Endodermal cell (in vitro differentiated cells): ENCODE measurements around the gene MTFMT. TPM values are rescaled to one million over a fixed set of nuclear protein-coding genes. Genes with fewer than 3 reads are reported as not detected.

Source experiments
- DNase-seq: peaks from one replicate; pipeline ENCODE4 v3.0.0-alpha.2; 2017
- H3K27ac ChIP-seq: 2 replicates; pipeline ENCODE4 v1.5.1; 2013; ENCODE audit warnings: mild to moderate bottlenecking, low read depth, low read length, moderate library complexity
- H3K27me3 ChIP-seq: 2 replicates; pipeline ENCODE4 v1.6.1; 2013; ENCODE audit warnings: mild to moderate bottlenecking, low read length, moderate library complexity; ENCODE audit not compliant: insufficient read depth, control insufficient read depth, poor library complexity, severe bottlenecking
- H3K36me3 ChIP-seq: 2 replicates; pipeline ENCODE4 v1.7.0; 2013; ENCODE audit warnings: mild to moderate bottlenecking, low read length, moderate library complexity; ENCODE audit not compliant: control insufficient read depth, insufficient read depth
- H3K4me1 ChIP-seq: one replicate; pipeline ENCODE4 v1.7.0; 2013; ENCODE audit warnings: low read length; ENCODE audit not compliant: control insufficient read depth, insufficient read depth
- H3K4me3 ChIP-seq: 2 replicates; pipeline ENCODE4 v1.5.1; 2013; ENCODE audit warnings: mild to moderate bottlenecking, low read length, moderate library complexity
- H3K9ac ChIP-seq: 2 replicates; pipeline ENCODE4 v1.6.1; 2013; ENCODE audit warnings: mild to moderate bottlenecking, low read length, moderate library complexity; ENCODE audit not compliant: poor library complexity, severe bottlenecking; ENCODE audit errors: extremely low read depth
- H3K9me3 ChIP-seq: 2 replicates; pipeline ENCODE4 v1.6.1; 2013; ENCODE audit warnings: mild to moderate bottlenecking, low read length, moderate library complexity; ENCODE audit not compliant: control insufficient read depth
- H3K27ac Mint-ChIP-seq: 2 replicates; pipeline ENCODE4 v1.8.0; 2020; ENCODE audit warnings: mixed read lengths
- H3K27me3 Mint-ChIP-seq: 2 replicates; pipeline ENCODE4 v1.8.0; 2021; ENCODE audit warnings: mild to moderate bottlenecking, mixed read lengths; ENCODE audit not compliant: insufficient read depth
- H3K36me3 Mint-ChIP-seq: 2 replicates; pipeline ENCODE4 v1.8.0; 2020; ENCODE audit warnings: low read depth, mixed read lengths
- H3K4me1 Mint-ChIP-seq: 2 replicates; pipeline ENCODE4 v1.8.0; 2020; ENCODE audit warnings: mixed read lengths
- H3K4me3 Mint-ChIP-seq: 2 replicates; pipeline ENCODE4 v1.8.0; 2020; ENCODE audit warnings: mild to moderate bottlenecking, moderate library complexity, mixed read lengths
- H3K9me3 Mint-ChIP-seq: 2 replicates; pipeline ENCODE4 v1.8.0; 2020; ENCODE audit warnings: mild to moderate bottlenecking, mixed read lengths
- CTCF ChIP-seq: fragments of 200-600 bp; sonication (generic); conservative IDR thresholded peaks from 2 replicates; pipeline ENCODE4 v1.5.0; 2021; ENCODE audit warnings: antibody characterized with exemption, mild to moderate bottlenecking
- WGBS, 2 experiments: methylation state at CpG; one replicate each; pipeline versions ENCODE4 v1.1.5 to v1.1.7; 2013; ENCODE audit warnings: missing lambda C conversion rate in 2 of 2, mixed read lengths in 1 of 2; ENCODE audit not compliant: insufficient coverage in 1 of 2, insufficient read length in 1 of 2; 5-methylcytosine and 5-hydroxymethylcytosine counted together
- total RNA-seq, 2 donors: library from RNA; stranded (reverse); fragmentation: NEBNext Ultra II Directional in 1 of 2; extraction: Animal tissue kit (Norgen Biotek cat#: 25700) in 1 of 2; gene quantifications; 2 replicates in 1 of 2; 3 replicates in 1 of 2; pipeline ENCODE4 v1.2.1, GENCODE V29; 2021

MTFMT gene
- total RNA-seq, 2 donors from 2014 or later = 17.8 to 23.2 TPM

GRCh38 chr15:65056106-65056505 lies 26.7 kb upstream of the MTFMT start:
- H3K4me3 ChIP-seq = no peak overlapping the region
- Mint-ChIP-seq H3K36me3 (peaks cover 55% of the 10 kb centered on the region), H3K4me3 (no peak overlapping the region), H3K4me1 (no peaks in the 10 kb centered on the region), H3K27me3 (no peaks in the 10 kb centered on the region), H3K9me3 (no peaks in the 10 kb centered on the region), H3K27ac (no peak overlapping the region)
- no peaks in the 10 kb centered on the region for H3K9me3 ChIP-seq
- whole genome bisulfite sequencing, 2 experiments = 93 to 94% methylated on average over 9 of the region's 9 CpGs
- TF ChIP-seq CTCF = no peak
- H3K27me3 ChIP-seq = no peaks in the 10 kb centered on the region
- H3K9ac ChIP-seq = no peak overlapping the region
- no peak overlapping the region for H3K27ac ChIP-seq
- peaks cover 70% of the 10 kb centered on the region for H3K36me3 ChIP-seq
- no peak for DNase-seq
- no peaks in the 10 kb centered on the region for H3K4me1 ChIP-seq

- Mint-ChIP-seq H3K27me3 (no peaks in the 10 kb centered on the region), H3K36me3 (peaks cover 47% of the 10 kb centered on the region), H3K4me3 (no peak overlapping the region), H3K27ac (no peak overlapping the region), H3K4me1 (no peaks in the 10 kb centered on the region), H3K9me3 (no peaks in the 10 kb centered on the region)
- 90 to 97% methylated on average over 6 of the region's 6 CpGs for WGBS, 2 experiments
- no peaks in the 10 kb centered on the region for H3K9me3 ChIP-seq
- H3K4me3 ChIP-seq = no peak overlapping the region
- H3K9ac ChIP-seq = no peak overlapping the region
- DNase-seq = no peak
- H3K27ac ChIP-seq = no peak overlapping the region
- no peaks in the 10 kb centered on the region for H3K4me1 ChIP-seq
- H3K36me3 ChIP-seq = peaks cover 62% of the 10 kb centered on the region
- TF ChIP-seq CTCF = no peak
- no peaks in the 10 kb centered on the region for H3K27me3 ChIP-seq
Observed at GRCh38 chr15:65055201-65055870, 25.9 kb upstream of the MTFMT start.

GRCh38 chr15:65054333-65055200 lies 25.1 kb upstream of the MTFMT start:
- WGBS, 2 experiments = 81 to 84% methylated on average over 22 to 26 of the region's 26 CpGs
- Mint-ChIP-seq H3K36me3 (peaks cover 41% of the 10 kb centered on the region), H3K27me3 (peaks cover 3% of the 10 kb centered on the region), H3K27ac (no peak overlapping the region), H3K4me3 (no peak overlapping the region), H3K9me3 (no peaks in the 10 kb centered on the region), H3K4me1 (no peaks in the 10 kb centered on the region)
- TF ChIP-seq CTCF = peak; percentile 95
- Histone ChIP-seq H3K9me3 (no peaks in the 10 kb centered on the region), H3K4me1 (no peaks in the 10 kb centered on the region), H3K27ac (no peak overlapping the region), H3K4me3 (no peak overlapping the region), H3K36me3 (peaks cover 59% of the 10 kb centered on the region), H3K9ac (no peak overlapping the region), H3K27me3 (no peaks in the 10 kb centered on the region)
- DNase-seq = peak; percentile 94
